NCI-H226 (cell line): ENCODE data around the gene OVCA2.
A peak's percentile ranks its signal among the peaks of the same experiment; 100 is the strongest.

Source experiments
- DNase-seq: peaks from one replicate; pipeline ENCODE4 v3.0.0-alpha.2; 2015

The OVCA2 gene

DNA sequence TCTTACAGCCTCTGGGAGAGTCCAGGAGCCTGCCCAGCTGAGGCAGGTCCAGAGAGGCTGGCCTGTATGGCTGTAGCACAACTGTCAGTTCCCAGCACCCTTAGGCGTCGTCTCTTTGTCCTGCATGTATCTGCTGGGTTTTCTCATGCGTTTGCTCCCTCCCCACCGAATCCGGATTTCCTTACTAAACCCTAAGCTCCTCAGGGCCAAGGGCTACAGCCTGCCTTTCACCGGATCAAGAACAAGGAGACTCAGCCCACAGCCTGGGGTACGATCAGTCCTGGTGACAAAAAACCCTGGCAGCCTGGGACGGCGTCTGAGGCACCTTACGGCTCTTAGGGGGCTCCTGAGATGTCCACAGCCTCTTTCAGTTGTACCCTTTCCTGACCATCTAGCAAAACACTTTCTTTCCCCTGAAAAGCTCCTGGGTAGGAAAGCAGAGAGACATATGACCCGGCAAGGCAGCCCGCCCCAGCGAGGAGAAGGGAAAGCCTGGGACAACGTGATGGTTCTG lies 25.3 kb downstream of the OVCA2 start:
- DNase-seq: no peak

DNA sequence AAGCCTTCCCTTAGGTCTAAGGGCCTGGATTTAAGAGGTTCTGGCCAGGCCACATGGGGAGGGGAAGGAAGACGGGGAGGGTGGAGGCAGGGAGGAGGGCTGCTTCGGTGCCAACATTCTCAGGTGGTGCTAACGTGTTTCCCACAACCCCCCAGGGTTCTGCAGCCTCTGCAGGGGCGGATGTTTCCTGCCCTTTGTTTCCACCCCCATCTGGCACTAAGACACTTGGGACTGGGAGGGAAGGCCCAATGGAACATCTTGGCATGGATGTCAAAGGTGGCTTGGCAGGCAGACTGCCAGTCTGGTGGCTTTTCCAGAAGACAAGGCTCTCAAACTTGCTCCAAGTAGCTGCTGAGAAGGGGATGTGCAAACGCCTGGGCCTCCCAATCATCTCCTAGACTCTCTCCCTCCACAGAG lies 25.8 kb downstream of the OVCA2 start:
- DNase-seq: no peak

DNA sequence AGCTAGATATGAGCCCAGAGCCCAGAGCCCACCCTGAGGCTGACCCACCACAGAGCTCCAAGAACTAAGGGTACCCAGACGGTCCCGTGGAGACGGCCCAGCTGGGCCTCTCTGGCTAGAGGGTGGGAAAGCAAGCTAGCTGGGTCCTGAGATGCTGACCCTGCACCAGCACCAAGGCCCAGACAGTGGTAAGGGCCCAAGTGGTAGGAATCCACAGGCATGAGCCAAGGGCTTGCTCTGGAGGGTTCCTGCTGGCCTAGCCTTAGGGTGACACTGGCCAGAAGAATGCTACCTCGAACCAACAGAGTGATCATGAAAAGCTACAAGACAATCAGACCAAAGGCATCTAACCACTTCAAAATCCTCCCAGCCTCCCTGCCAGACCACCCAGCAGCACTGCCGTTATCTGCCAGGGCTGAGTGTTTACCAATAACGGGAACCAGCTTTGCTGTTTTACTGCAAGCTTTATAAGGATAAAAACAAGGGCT lies 26.3 kb downstream of the OVCA2 start:
- no peak for DNase-seq

DNA sequence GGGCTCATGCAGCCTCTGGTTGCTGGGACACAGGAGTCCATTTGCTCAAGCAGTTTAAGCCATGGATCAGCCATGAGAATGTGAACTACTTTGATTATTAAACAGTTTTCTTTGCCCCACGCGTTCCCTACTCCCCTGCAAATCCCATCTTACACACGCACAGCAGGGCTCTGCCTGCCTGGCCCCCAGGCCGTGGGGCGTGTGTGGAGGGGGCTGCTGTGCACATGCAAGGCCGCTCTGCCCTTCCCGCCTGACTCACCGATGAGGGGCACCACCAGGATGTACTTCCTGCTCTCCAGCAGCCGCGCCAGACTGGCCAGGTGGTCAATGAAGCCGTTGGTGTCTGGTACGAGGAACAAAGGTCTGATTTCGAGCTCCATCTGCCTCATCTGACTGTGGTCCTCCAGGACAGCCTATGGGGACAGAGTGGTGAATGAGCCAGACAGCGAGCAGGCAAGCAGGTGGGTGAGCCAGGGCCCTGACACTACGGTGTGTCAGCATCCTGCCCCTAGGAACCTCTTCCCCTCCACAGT lies 26.8 kb downstream of the OVCA2 start:
- no peak for DNase-seq

DNA sequence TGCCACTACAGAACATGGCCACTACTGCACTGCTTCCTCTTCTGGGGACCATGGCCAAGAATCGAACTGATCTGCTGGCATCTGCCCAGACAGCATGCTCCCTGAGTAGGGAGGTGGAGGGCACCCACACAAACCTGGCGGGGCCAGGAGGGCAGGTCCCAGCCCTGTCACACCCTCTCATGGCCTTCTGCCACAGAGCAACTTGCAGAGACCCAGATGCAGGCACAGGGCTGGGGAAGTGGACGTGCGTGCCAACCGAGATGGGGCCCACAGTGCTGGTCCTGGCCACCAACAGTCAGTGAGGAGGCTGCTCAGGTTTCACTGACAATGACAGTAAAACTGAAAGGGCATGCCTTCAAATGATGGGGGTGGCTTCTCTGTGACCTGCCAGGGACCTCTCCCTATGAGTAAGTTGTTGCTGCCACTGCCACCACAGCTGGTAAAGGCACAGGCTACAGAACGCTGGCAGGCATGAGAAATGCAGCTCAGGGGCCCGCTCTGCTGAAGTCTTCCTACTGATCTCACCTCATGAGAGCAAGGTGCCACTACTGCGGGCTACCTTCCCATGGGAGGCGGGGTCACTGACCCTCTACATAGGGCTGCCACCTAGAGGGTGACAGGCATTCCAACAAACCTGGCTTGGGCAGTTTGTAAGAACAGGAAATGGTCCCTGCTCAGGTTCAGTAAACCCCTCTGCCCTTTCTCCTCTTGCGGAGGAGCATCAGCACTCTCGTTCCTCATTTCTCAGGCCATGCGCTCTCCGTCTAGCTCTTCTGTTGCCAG lies 28.6 kb downstream of the OVCA2 start:
- DNase-seq: no peak

DNA sequence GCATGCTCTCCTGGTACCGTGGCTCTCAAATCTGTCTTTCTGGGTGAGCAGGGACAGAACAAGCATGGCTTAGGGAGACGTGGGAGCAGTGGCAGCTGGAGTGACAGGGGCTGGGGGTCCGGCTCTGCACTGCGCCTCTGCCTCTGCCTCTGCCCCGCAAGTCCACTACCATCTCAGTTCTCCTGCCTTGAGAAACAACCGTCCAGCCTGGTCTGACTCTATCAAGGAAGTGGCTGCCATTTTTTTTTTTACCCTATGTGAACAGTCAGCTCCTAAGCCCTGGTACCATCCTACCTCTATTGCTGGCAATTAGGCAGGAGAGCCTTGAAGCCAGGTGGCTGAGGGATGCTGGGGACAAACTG lies 29.2 kb downstream of the OVCA2 start:
- no peak for DNase-seq

DNA sequence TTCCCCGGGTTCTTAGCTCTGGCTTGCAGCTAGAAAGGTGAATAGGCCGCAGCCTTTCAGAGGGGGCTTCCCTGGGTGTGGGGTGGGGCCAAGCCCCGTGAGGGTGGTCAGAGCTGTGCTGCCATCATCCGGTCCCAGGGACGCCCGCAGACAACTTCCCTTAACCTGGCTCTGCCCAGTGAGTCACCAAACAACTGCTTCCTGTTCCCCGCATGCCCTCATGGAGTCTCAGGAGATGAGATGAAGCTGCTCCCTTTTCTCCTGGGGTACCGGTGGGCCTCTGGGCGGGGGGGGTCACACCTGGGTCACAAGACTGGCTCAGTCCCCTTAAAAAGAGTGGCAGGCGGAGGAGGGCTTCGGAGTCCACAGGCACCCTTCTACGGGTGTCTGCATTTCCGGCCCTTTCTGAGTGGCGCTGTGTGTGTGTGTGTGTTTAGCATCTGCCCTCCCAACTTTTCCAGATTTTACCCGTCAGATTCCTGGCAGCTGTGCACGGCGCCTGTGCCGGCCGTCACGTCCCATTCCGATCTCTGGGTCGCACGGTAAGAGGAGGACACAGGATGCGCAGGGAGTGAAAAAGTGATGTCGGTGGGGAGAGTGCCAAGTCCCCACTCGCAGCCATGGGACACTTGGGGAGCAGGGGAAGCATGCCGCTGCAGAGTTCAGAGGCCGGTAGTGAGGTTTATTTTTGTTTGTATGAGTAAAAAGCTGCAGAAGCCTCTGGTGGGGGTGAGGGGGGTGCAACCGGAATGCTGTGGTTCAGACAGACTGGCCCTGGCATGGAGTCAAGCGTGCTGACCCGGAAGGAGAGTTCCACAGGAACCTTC lies 29.8 kb downstream of the OVCA2 start:
- DNase-seq: no peak

DNA sequence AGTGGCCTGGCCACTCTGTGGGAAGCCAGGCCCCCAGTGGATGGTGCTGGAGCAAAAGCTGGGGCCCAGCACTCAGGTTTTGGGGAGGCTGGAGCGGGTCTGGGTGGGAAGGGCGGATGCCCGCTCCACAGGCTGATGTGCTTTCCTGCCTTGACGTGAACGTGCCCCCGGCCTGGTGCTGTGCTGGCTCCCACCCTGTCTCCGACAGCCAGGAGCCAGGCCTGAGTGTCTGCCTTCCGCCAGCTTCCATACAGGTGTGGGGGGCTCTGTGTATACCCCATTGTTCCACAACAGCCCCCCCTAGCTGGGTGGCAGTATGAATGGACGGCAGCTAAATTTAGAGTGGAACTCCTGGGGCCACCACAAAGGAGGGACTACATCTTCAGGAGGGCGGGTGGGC lies 33.1 kb downstream of the OVCA2 start:
- DNase-seq: no peak

DNA sequence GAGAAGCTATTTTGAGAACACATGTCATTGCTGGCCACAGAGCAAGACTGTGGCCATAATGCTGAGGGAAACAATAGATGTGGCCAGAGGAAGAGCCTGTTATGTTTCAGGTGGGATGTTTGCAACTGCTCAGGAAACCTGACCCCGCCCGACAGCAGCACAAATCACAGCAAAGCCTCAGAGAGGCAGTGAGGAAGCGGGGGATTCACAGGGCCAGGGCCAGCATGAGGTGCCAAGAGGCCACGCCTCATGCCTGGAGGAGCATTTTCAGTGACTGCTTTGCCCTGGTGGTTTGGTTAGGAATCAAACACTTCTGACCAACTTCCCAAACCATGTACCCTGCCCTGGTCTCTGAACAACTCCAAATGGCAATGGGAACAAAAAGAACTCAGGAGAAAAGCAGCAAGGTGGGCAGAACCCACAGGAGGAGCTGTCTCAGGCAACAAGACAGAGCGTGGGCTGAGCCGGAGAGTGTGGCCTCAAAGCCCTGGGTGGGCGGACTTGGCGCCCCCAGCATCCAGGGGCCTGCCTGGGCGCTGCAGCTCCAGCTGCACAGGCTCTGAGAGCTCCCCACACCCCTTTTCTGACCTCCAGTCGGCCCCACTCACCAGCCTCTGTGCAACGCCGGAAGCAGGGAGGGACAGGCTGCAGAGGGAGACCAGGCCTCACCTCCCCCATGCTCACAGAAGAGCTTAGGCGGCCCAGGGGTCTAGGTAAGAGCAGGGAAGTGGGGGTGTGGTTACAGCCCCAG lies 33.7 kb downstream of the OVCA2 start:
- no peak for DNase-seq

DNA sequence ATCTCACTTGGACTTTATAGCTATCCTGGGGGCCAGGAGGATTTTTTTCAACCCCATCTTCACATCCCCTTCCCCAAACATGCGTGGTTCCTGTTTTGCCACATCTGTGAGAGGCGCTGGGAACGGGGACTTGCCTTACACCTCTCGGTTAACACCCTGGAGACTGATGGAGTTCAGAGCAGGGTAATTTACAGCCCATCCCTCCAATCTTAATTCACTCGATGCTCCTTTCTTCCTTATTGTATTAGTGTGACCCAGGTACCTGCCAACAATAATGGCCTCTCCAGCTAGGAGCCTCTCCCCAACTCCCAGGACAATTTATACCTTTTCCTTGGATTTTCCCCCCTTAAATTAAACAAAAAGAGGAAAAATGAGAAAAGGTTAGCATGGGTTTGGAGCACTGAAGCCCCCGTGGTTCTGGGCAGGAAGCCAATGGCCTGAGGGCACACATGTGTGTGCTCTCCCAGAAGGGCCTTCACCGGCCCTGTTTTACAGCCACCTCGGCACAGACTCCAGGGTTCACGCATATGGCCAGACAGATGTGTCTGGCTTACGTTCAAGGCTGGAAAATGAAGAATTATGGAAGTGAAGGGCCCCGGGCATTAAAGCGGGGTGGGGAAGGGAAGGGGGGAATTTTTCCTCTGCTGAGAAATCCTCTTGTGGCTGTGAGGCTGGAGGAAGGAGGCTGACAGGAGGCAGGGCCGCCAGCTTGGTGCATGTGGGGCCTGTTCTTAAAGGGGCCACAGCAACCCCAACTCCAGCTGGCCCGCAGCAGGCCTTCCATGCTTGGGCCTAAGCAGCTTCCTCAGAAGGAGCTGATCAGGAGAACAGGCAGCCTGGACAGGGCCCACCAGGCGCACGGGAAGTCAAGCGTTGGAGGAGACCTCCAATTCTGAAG lies 34.5 kb downstream of the OVCA2 start:
- no peak for DNase-seq

DNA sequence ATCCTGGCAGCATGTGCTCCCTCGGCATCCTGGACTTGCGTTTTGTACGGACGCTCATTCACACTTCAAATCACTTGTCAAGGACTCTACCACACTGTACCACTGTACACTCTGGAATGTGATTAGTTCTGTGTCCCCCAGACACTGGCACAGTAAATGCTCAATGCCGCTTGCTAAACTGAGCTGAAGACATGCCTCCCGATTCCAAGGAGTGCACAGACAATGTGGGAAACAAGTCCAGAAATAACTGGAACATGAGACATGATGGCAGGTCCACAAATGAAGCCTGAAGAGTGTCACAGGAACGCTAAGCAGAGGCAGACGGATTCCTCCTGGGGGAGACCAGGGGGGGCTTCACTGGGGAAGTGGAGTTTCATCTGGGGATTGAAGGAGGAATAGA lies 35.2 kb downstream of the OVCA2 start:
- DNase-seq: no peak

DNA sequence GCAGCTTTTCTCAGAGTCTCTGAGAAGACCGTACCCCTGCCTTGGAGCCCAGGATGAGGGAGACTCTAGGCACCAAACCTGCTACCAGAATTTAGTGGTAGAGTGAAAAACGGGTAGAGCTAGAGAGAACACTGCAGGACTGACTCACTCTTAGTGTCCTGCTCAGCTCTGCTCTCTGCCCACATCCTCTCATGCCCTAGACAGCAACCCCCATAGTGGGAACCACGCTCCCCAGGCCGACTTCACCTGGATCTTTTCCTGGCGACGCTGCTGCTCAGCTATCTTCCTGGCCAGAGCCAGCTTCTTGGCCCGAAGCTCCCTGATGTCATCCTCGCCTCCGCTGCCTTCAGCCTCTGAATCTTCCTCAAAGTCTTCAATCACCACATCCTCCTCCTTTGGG lies 39.7 kb downstream of the OVCA2 start:
- DNase-seq: peak; percentile 67

DNA sequence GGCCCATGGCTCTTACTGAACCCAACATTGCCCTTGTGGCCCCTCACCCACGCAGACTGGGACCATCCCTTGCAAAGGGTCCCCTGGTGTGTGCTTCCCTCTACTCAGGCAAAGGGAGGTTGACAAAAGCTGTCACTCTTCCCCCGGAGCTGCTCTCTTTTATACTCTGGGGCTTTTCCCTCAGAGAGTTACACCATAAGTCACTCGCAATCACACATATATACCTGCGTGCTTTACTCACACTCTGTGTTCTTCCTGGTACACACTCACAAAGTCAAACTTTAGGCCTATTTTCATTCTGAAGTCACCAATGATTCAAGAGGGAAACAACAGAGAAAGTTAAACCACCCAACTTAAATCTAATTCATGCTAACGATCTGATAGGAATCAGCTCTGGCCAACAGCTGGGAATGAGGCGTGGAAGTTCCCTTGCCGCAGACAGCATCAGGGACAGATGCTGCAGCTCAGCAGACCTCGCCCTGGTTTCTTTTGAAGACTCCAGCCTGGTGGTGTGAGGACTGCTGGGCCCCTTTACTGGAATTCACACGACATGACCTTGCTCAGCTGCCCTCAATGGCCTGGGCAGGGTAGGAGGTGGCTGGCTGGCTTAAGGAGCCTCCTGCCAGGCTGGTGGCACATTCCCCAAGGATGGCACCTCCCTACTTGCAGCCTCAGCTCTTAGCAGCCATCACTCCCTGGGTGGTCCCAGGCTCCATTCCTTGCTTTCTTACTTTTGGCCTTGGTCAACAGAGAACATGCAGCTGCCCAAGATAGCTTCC lies 40.4 kb downstream of the OVCA2 start:
- no peak for DNase-seq

DNA sequence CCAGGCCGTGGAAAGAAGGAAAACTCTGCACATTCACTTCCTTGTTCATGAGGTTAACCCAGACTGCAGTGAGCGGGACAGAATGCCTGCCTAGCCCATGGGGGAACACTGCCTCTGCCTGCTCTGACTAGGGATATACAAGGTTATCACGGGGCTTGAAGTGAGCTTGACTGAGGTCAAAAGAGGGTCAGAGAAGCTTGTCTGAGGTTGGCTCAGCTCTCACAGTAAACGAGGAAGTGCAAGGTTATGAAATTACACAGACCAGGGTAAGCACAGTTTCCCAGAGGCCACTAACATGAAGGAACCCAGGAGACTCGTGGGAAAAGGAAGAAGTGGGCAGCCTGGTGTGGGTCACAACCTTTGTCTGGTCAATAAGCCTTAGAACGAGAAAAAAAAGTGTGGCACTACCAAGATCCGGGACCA lies 41.8 kb downstream of the OVCA2 start:
- DNase-seq: no peak

DNA sequence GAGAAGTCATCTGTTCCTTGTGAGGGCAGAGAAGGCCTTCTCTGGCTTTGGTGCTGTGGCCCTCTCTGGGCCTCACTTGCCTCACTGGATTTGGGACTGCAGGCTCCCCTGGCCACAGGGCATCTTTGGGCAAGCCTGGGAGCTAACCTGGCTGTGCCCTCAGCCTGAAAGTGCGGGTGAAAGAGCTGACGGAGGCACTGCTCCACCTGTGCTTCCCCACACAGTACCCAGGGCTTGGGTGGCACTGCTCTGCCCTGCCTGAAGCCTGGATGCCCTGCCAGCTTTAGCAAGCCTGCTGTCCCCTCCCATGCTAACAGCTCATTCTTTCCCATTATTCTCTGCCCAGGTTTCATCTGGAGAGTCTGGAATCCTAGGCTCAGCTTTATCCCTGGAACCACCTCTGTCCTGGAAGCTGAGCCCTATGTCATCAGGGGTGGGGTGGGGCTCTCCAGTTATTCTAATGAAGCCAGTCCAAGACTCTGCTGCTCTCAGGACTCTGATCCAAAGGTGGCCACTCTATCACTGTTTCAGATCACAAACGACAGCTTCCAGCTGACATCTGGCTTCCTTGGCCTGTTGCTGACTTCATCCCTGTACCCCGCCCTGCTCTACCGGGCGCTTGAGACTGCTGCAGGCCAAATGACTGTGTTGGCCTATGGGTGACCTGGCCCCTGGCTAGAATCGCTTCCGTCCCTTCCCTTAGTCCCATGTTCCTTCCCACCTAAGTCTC lies 42.4 kb downstream of the OVCA2 start:
- no peak for DNase-seq

DNA sequence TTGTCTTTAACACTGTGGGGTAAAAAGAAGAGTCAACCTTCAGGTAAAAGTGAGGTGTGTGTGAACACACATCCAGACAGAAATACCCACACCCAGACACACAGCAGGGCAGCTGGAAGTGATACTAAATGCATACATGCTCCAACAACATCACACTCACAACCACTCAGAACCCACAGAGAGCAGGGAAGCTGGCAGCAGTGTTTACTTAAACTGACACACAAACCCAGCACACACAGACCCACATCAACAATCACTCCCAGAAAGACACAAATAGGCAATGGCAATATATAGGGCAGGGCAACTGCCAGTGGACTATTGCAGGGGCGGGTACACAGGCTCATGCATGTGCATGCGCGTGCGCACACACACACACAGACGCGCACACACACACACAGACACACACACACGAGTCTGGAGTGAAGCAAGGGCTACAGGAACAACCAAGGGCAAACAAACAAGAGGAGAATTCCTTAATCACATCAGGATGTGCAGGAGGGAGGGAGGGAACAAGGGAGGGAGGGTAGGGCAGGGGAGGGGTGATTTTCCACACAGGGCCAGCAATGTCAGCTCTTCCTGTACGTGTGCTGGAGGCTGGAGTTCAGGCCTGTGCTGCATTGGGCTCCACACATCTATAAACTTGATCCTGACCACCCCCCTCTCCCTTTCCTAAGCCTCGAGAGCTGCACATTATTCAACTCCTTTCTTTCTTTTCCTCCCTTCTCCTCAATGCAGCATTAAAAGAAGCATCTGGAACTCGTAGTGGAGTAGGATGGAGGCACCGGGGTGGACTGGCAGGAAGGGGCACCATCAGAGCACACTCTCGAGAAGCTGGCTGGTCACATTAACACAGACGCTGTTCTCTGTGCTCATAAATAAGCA lies 43.2 kb downstream of the OVCA2 start:
- DNase-seq: peak; percentile 22

DNA sequence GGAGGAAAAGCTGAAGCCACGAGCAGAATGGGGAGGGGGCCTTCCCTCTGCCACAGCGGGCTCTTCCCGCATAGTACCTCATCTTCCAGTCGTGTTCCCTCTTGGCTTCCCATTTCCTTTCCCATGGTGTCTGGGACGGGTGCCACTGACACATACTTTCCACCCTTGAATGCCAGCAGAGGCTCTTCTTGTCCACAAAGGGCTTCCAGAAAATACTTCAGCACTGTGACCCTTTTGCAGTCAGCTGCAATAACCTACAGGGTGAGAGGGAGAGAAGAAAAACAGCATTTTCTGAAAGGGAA lies 43.8 kb downstream of the OVCA2 start:
- DNase-seq: no peak

DNA sequence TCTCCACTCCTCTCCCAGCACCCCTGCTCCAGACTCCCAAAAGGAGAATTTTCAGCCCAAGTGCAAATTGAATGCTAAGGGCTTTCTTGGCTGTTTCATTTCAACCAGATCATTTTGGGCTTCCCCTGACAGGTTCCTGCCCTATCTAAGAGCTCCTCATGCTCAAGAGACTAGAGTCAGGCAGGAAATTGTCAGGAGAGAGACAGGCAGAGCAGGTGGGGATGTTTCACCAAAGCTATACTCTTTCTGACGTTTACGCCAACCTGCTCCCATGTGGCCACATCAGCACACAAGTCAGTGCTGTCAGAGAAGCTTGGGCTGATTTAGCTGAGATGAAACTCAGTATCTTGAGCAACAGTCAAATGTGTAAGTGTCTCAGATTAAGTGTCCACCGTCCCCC lies 44.5 kb downstream of the OVCA2 start:
- DNase-seq: no peak

DNA sequence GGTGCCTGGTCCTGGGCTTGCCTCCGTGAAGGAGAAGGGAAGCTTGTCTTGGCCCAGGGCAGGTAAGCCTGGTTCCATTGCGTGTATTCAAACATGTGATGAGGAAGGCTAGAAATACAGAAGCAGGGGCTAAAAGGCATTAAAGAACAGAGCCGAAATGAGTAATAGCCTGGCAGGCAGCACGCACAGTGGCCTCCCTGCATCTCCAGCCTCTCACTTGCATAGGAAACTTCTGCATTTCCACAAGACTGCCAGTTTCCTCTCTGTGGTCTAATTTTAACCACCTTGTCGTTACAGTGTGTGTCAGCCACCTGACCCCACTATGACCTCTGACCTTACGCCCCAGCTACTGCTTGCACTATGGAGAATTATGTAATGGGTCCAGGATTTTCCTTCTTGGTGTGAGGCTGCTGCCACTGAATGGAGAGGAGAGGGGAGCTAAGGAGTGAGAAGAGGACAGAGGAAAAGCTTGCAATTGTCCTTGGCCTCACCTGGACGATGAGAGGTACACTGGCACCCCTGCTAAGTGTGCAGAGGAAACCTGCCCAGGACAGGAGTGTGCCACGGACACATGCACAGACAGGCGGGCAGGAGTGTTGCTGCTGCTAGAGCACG lies 45.9 kb downstream of the OVCA2 start:
- no peak for DNase-seq
